Loucy (cell line): ENCODE results near the gene TMEM270.

Experiments
- CTCF ChIP-seq: fragments of 200-600 bp; sonication (generic); conservative IDR thresholded peaks from 2 replicates; pipeline ENCODE4 v1.5.1; 2014; ENCODE audit warnings: mild to moderate bottlenecking, antibody characterized with exemption, low read length
- EZH2phosphoT487 ChIP-seq: fragments of 200-600 bp; IDR thresholded peaks from 2 replicates; pipeline ENCODE4 v1.6.1; 2018; ENCODE audit warnings: antibody characterized with exemption, mild to moderate bottlenecking, moderate library complexity, borderline replicate concordance

DNA sequence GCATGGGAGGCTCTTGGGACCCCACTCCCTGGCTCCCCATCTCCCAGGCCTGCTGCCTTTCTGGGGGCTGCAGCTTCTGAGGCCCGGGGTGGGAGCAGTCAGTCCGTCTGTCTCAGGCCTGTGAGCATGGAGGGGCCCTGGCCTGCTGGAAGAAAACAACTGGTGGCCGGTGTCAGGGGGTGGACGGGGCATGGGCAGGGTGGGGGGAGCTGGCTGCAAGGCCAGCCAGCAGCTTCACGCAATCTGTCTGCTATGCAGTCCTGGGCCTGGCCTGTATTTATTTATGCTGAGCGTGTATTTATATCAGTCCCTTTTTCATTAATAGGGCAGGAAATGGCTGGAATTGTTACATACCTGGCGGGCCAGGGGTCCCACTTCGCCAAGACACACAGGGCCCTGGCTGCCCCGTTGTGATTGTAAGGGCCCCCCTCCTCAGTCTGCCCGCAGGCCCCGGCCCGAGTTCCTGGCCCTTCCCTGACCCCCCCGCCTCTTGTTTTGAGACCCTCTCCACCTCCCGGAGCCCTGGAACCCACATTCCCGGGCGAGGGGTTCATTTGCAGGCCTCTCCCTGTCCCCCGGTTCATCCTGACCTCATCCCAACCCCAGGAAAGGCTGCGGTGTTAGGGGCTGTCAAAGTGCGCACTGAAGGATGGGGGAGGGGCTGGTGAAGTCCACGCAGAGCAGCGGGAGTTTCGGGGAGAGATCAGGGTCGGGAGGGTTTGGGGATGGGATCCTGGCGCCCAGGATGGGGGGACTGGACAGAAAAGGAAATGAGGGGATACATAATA, 8.2 kb downstream of the TMEM270 start:
- TF ChIP-seq CTCF (no peak), EZH2phosphoT487 (no peak)
